HUDEP-2 (cell line): ENCODE data around the gene ATP5ME.
"Not testable (repeated sequence)": the region's sequence is repeated elsewhere in the genome, so short reads cannot be mapped to it uniquely, and the experiment has no call there.

Source experiments
- DNase-seq, 76 experiments: peaks; one replicate each; lab custom pipeline; 2025; ENCODE audit not compliant: unreplicated experiment in 76 of 76; lab: John Stamatoyannopoulos, UW

ATP5ME gene

GRCh38 chr4:674172-675035, at the start of gene ATP5ME, which contains the start of gene MYL5:
TSS of gene ATP5ME (minus strand) at chr4:674276. CDS start at chr4:674247, 29 bp downstream.
TSS of gene MYL5 (plus strand) at chr4:674542. CDS start at chr4:678027, 3,485 bp downstream.
- peak in 75 of 76 experiments; percentile 50 to 97 (median 94) for DNase-seq

- DNase-seq: no peak
These were observed 48.8 kb upstream of the ATP5ME start for GRCh38 chr4:722851-723360.

- no peak for DNase-seq
These were observed 48.2 kb upstream of the ATP5ME start for GRCh38 chr4:722169-722725.

- peak in 40 of 76 experiments; percentile 4 to 70 (median 40) for DNase-seq
These were observed 47.4 kb upstream of the ATP5ME start for GRCh38 chr4:721261-722168.

- no peak for DNase-seq
These were observed 46.2 kb upstream of the ATP5ME start for GRCh38 chr4:720111-720860.

- DNase-seq: no peak
These were observed 44.4 kb upstream of the ATP5ME start for GRCh38 chr4:718460-718859.

GRCh38 chr4:717601-718320, 43.7 kb upstream of the ATP5ME start:
- no peak for DNase-seq

- no peak for DNase-seq
These were observed 40.0 kb upstream of the ATP5ME start for GRCh38 chr4:714087-714486.

GRCh38 chr4:712916-713632, 39.0 kb upstream of the ATP5ME start:
- DNase-seq: no peak

- DNase-seq: no peak
These were observed 38.0 kb upstream of the ATP5ME start for GRCh38 chr4:712093-712492.

- no peak for DNase-seq
These were observed 36.8 kb upstream of the ATP5ME start for GRCh38 chr4:710916-711315.

- no peak for DNase-seq
These were observed 36.0 kb upstream of the ATP5ME start for GRCh38 chr4:710116-710515.

- DNase-seq: no peak
These were observed 35.3 kb upstream of the ATP5ME start for GRCh38 chr4:709348-709747.

- no peak for DNase-seq
These were observed 34.5 kb upstream of the ATP5ME start for GRCh38 chr4:708631-708933.

GRCh38 chr4:707929-708630, 34.0 kb upstream of the ATP5ME start:
- DNase-seq: no peak

GRCh38 chr4:706834-707598, 32.9 kb upstream of the ATP5ME start:
- DNase-seq: no peak

GRCh38 chr4:706083-706633, 32.1 kb upstream of the ATP5ME start:
- DNase-seq: not testable (repeated sequence)
